NOMO-1 treated with dmso at 0.1 percent for 144 hours (cell line): ENCODE results near the gene BRICD5.

Source experiments
- DNase-seq: peaks from one replicate; lab custom pipeline; 2025; ENCODE audit not compliant: unreplicated experiment; lab: John Stamatoyannopoulos, UW

Gene BRICD5

GRCh38 chr16:2181952-2182351 is 28.7 kb downstream of the BRICD5 start:
- DNase-seq, result no peak

GRCh38 chr16:2180962-2181923 is 29.4 kb downstream of the BRICD5 start:
- DNase-seq, result no peak

- no peak for DNase-seq
Measured at GRCh38 chr16:2180461-2180860, 30.2 kb downstream of the BRICD5 start.

- DNase-seq, result no peak
Measured at GRCh38 chr16:2179576-2179975, 31.1 kb downstream of the BRICD5 start.

- DNase-seq, result no peak
Measured at GRCh38 chr16:2179107-2179501, 31.6 kb downstream of the BRICD5 start.

GRCh38 chr16:2178321-2179106 is 32.1 kb downstream of the BRICD5 start:
- DNase-seq, result no peak

GRCh38 chr16:2177561-2177960 is 33.1 kb downstream of the BRICD5 start:
- DNase-seq, result no peak

- no peak for DNase-seq
Measured at GRCh38 chr16:2177101-2177500, 33.6 kb downstream of the BRICD5 start.

GRCh38 chr16:2176047-2176446 is 34.6 kb downstream of the BRICD5 start:
- no peak for DNase-seq

GRCh38 chr16:2175454-2175853 is 35.2 kb downstream of the BRICD5 start:
- no peak for DNase-seq

GRCh38 chr16:2174396-2175131 is 36.1 kb downstream of the BRICD5 start:
- no peak for DNase-seq

GRCh38 chr16:2173916-2174315 is 36.7 kb downstream of the BRICD5 start:
- DNase-seq, result no peak

GRCh38 chr16:2173366-2173765 is 37.3 kb downstream of the BRICD5 start:
- no peak for DNase-seq

- no peak for DNase-seq
Measured at GRCh38 chr16:2172688-2173335, 37.9 kb downstream of the BRICD5 start.

- no peak for DNase-seq
Measured at GRCh38 chr16:2171601-2172178, 39.0 kb downstream of the BRICD5 start.

GRCh38 chr16:2170587-2171435 is 39.9 kb downstream of the BRICD5 start:
- no peak for DNase-seq

- DNase-seq, result no peak
Measured at GRCh38 chr16:2170080-2170479, 40.6 kb downstream of the BRICD5 start.

GRCh38 chr16:2167068-2167638 is 43.5 kb downstream of the BRICD5 start:
- DNase-seq, result no peak
